Right lobe of liver (tissue), 6 donors: ENCODE results near the gene WDPCP. TPM values are rescaled to one million over a fixed set of nuclear protein-coding genes. Genes with fewer than 3 reads are reported as not detected.

ENCODE experiments used
- ATAC-seq, 4 donors: fragments of 200-7000 bp; cut with Tn5 transposase; one replicate each; pipeline ENCODE4 v1.9.1; 2020; ENCODE audit warnings: mild to moderate bottlenecking in 4 of 4, moderate library complexity in 4 of 4
- DNase-seq, 3 donors: peaks; one replicate each; pipeline ENCODE4 v3.0.0-alpha.2; 2020
- H3K27ac ChIP-seq, 3 donors: fragments of 200-600 bp; one replicate each; pipeline ENCODE4 v1.8.0; 2022
- H3K27me3 ChIP-seq, 2 donors: fragments of 200-600 bp; one replicate each; pipeline ENCODE4 v1.8.0; 2022
- H3K36me3 ChIP-seq, 4 donors: fragments of 200-600 bp; sonication (generic) in 1 of 4; one replicate each; pipeline versions ENCODE4 v1.5.1 to v1.8.0; 2017 to 2022; ENCODE audit warnings: control low read depth in 1 of 4
- H3K4me1 ChIP-seq, 4 donors: fragments of 200-600 bp; sonication (generic) in 1 of 4; one replicate each; pipeline versions ENCODE4 v1.5.1 to v1.8.0; 2017 to 2022; ENCODE audit warnings: control low read depth in 1 of 4
- H3K4me3 ChIP-seq, 3 donors: fragments of 200-600 bp; one replicate each; pipeline ENCODE4 v1.8.0; 2022
- H3K9me3 ChIP-seq, 4 donors: fragments of 200-600 bp; sonication (generic) in 1 of 4; one replicate each; pipeline versions ENCODE4 v1.5.1 to v1.8.0; 2017 to 2022; ENCODE audit warnings: control low read depth in 1 of 4
- CTCF ChIP-seq, 4 donors: fragments of 200-600 bp in 3 of 4; fragments of 450-650 bp in 1 of 4; IDR thresholded peaks; one replicate each; pipeline versions ENCODE4 v1.5.1 to v1.8.0; 2016 to 2022; ENCODE audit warnings: antibody characterized with exemption in 4 of 4, mild to moderate bottlenecking in 2 of 4
- POLR2A ChIP-seq: fragments of 450-650 bp; IDR thresholded peaks from one replicate; pipeline ENCODE4 v1.6.1; 2017; ENCODE audit warnings: antibody characterized with exemption, mild to moderate bottlenecking
- WGBS: methylation state at CpG from one replicate; pipeline ENCODE4 v1.1.6; 2018; ENCODE audit warnings: low coverage, low lambda C conversion rate; ENCODE audit not compliant: insufficient coverage; ENCODE audit errors: missing lambda C conversion rate; 5-methylcytosine and 5-hydroxymethylcytosine counted together
- intact Hi-C, 2 donors: fragments of 100-400 bp; cut with DNase I; formaldehyde crosslinking; loops; one replicate each; pipeline versions ENCODE4 v1.11.2 to v1.14.1; 2022
- small RNA-seq, 2 experiments: library from RNA; depleted of rRNA; stranded (forward); fragments of <200 nt; gene quantifications; one replicate each; pipeline ENCODE3, GENCODE V24; 2016
- total RNA-seq, 6 experiments: library from RNA; depleted of rRNA in 2 of 6; stranded (reverse); fragments of >200 nt in 2 of 6; fragmentation: NEBNext Ultra II Directional in 3 of 6; extraction: Animal tissue kit (Norgen Biotek cat#: 25700) in 3 of 6; gene quantifications; one replicate each; pipeline versions ENCODE4 v1.1.0 to v1.2.4, GENCODE V29; 2016 to 2023
- donor health status: DM: no; HTN: yes; CAD: no.
- donor health status: DM: no; HTN: no; CAD: no.
- donor health status: DM: no; HTN: no; CAD: no.
- donor health status: DM: no; HTN: yes; CAD: no.
- donor health status: DM: no; HTN: yes; CAD: no.

The WDPCP gene
- total RNA-seq, 6 experiments from 2014 or later: 2.7 to 4.4 (median 3.0) TPM

DNA sequence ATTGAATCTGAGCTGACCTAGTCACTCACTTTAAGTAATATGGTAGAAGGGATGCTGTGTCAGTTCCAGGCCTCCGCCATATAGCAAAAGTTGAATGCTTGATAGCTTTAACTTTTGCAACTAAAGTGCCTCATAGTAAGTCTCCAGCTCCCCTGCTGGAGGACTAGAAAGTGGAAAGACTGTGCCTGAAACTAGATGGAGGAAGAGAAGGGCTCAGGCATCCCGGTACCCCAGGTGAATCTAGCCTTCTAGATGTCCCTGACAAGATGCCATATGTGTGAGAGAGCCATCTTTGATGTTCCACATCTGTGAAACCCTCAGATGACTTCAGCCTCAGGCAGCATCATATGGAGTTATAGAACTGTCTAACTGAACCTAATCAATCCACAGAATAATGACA lies 516.6 kb downstream of the WDPCP start:
- WGBS: 69% methylated on average over 2 of the region's 2 CpGs
- intact Hi-C loops: no loop called here
- peaks cover 0 to 12% of the 10 kb centered on the region in 2 donors for H3K27me3 ChIP-seq

More for the DNA sequence above, 516.6 kb downstream of the WDPCP start:
- Histone ChIP-seq H3K27ac (no peak overlapping the region), H3K4me3 (no peak overlapping the region), H3K9me3 (no peaks in the 10 kb centered on the region), H3K36me3 (no peaks in the 10 kb centered on the region), H3K4me1 (no peaks in the 10 kb centered on the region)
- ATAC-seq (no peak), DNase-seq (no peak)
- TF ChIP-seq CTCF (IDR thresholded peaks at IDR 0.05): no peak
- TF ChIP-seq POLR2A: no peak

Small RNA genes within 50 kb of the gene (small RNA-seq; reads per million reads assigned to genes)
- gene RF00017: 0 reads per million in 2 experiments

Other genes with a start within 250 kb of the WDPCP start
- 100 to 1,000 TPM in 4 of 6 experiments, 10 to 100 TPM in 2; 96.4 to 266 (median 110) TPM for gene MDH1, start 486 bp upstream of the WDPCP start, total RNA-seq